ENCODE data around the gene CLDN11. TPM values are rescaled to one million over a fixed set of nuclear protein-coding genes. Genes with fewer than 3 reads are reported as not detected.

Gene CLDN11
- total RNA-seq, 1 donor from 2014 or later: 0.70 TPM

- no peak overlapping the region for H2AFZ ChIP-seq (ENCODE audit: low read depth, low read length)
These were observed 44.3 kb downstream of the CLDN11 start for GRCh38 chr3:170463011-170463410.

GRCh38 chr3:170465955-170466354, 47.3 kb downstream of the CLDN11 start:
- H3K4me3 Mint-ChIP-seq (ENCODE audit: unreplicated experiment): no peak overlapping the region
- TF ChIP-seq CTCF (IDR thresholded peaks at IDR 0.05; ENCODE audit: insufficient read depth, low read depth, low read length) (no peak), EZH2 (IDR thresholded peaks at IDR 0.05; ENCODE audit: insufficient read depth, low read length) (no peak)
- H3K27me3 Mint-ChIP-seq (ENCODE audit: low read depth, unreplicated experiment): peaks cover 31% of the 10 kb centered on the region
- Histone ChIP-seq H4K20me1 (ENCODE audit: insufficient read depth, low read length) (no peaks in the 10 kb centered on the region), H3K9me3 (ENCODE audit: insufficient read depth, low read depth, low read length) (no peaks in the 10 kb centered on the region), H3K27ac (ENCODE audit: low read depth, low read length) (no peak overlapping the region), H3K79me2 (ENCODE audit: insufficient read depth, low read length) (no peaks in the 10 kb centered on the region), H3K36me3 (ENCODE audit: insufficient read depth, low read length) (no peaks in the 10 kb centered on the region), H3K4me2 (ENCODE audit: low read length) (no peak overlapping the region), H3K27me3 (ENCODE audit: insufficient read depth, low read length) (no peaks in the 10 kb centered on the region), H2AFZ (ENCODE audit: low read depth, low read length) (no peak overlapping the region), H3K4me1 (ENCODE audit: insufficient read depth, low read length) (no peaks in the 10 kb centered on the region), H3K4me3 (ENCODE audit: insufficient read depth, low read depth, low read length) (no peak overlapping the region), H3K9ac (ENCODE audit: low read length) (no peak overlapping the region)
- no peak overlapping the region for H3K27ac Mint-ChIP-seq (ENCODE audit: unreplicated experiment)
- no peak for FAIRE-seq
- no peak for DNase-seq (ENCODE audit: low read depth)
- no peaks in the 10 kb centered on the region for H3K9me3 Mint-ChIP-seq (ENCODE audit: unreplicated experiment)
- H3K36me3 Mint-ChIP-seq (ENCODE audit: low read depth, unreplicated experiment): no peaks in the 10 kb centered on the region
- peaks cover 8% of the 10 kb centered on the region for H3K4me1 Mint-ChIP-seq (ENCODE audit: low read depth, unreplicated experiment)

More at GRCh38 chr3:170463011-170463410, 44.3 kb downstream of the CLDN11 start:
- H3K9ac ChIP-seq (ENCODE audit: low read length): no peak overlapping the region
- H3K27ac Mint-ChIP-seq (ENCODE audit: unreplicated experiment): no peak overlapping the region
- H3K9me3 ChIP-seq (ENCODE audit: insufficient read depth, low read depth, low read length): no peaks in the 10 kb centered on the region
- H3K27me3 Mint-ChIP-seq (ENCODE audit: low read depth, unreplicated experiment): peaks cover 27% of the 10 kb centered on the region
- no peak overlapping the region for H3K4me3 ChIP-seq (ENCODE audit: insufficient read depth, low read depth, low read length)
- no peaks in the 10 kb centered on the region for H3K4me1 Mint-ChIP-seq (ENCODE audit: low read depth, unreplicated experiment)
- H3K4me3 Mint-ChIP-seq (ENCODE audit: unreplicated experiment): no peak overlapping the region
- DNase-seq (ENCODE audit: low read depth): no peak
- H3K27ac ChIP-seq (ENCODE audit: low read depth, low read length): no peak overlapping the region
- TF ChIP-seq CTCF (IDR thresholded peaks at IDR 0.05; ENCODE audit: insufficient read depth, low read depth, low read length) (no peak), EZH2 (IDR thresholded peaks at IDR 0.05; ENCODE audit: insufficient read depth, low read length) (no peak)
- no peaks in the 10 kb centered on the region for H3K79me2 ChIP-seq (ENCODE audit: insufficient read depth, low read length)
- no peak overlapping the region for H3K4me2 ChIP-seq (ENCODE audit: low read length)
- no peaks in the 10 kb centered on the region for H4K20me1 ChIP-seq (ENCODE audit: insufficient read depth, low read length)
- H3K9me3 Mint-ChIP-seq (ENCODE audit: unreplicated experiment): no peaks in the 10 kb centered on the region
- H3K4me1 ChIP-seq (ENCODE audit: insufficient read depth, low read length): no peaks in the 10 kb centered on the region
- H3K36me3 ChIP-seq (ENCODE audit: insufficient read depth, low read length): no peaks in the 10 kb centered on the region
- H3K27me3 ChIP-seq (ENCODE audit: insufficient read depth, low read length): peaks cover 3% of the 10 kb centered on the region
- FAIRE-seq: no peak
- H3K36me3 Mint-ChIP-seq (ENCODE audit: low read depth, unreplicated experiment): no peaks in the 10 kb centered on the region

- Histone ChIP-seq H3K4me1 (ENCODE audit: insufficient read depth, low read length) (no peaks in the 10 kb centered on the region), H3K79me2 (ENCODE audit: insufficient read depth, low read length) (no peaks in the 10 kb centered on the region), H3K9me3 (ENCODE audit: insufficient read depth, low read depth, low read length) (no peaks in the 10 kb centered on the region), H3K36me3 (ENCODE audit: insufficient read depth, low read length) (no peaks in the 10 kb centered on the region), H3K4me3 (ENCODE audit: insufficient read depth, low read depth, low read length) (no peak overlapping the region), H4K20me1 (ENCODE audit: insufficient read depth, low read length) (no peaks in the 10 kb centered on the region), H3K9ac (ENCODE audit: low read length) (no peak overlapping the region), H3K27me3 (ENCODE audit: insufficient read depth, low read length) (no peaks in the 10 kb centered on the region), H3K4me2 (ENCODE audit: low read length) (no peak overlapping the region), H3K27ac (ENCODE audit: low read depth, low read length) (no peak overlapping the region), H2AFZ (ENCODE audit: low read depth, low read length) (no peak overlapping the region)
- Mint-ChIP-seq H3K4me3 (ENCODE audit: unreplicated experiment) (no peak overlapping the region), H3K27ac (ENCODE audit: unreplicated experiment) (no peak overlapping the region), H3K27me3 (ENCODE audit: low read depth, unreplicated experiment) (peaks cover 25% of the 10 kb centered on the region), H3K9me3 (ENCODE audit: unreplicated experiment) (no peaks in the 10 kb centered on the region), H3K4me1 (ENCODE audit: low read depth, unreplicated experiment) (peaks cover 9% of the 10 kb centered on the region), H3K36me3 (ENCODE audit: low read depth, unreplicated experiment) (no peaks in the 10 kb centered on the region)
- no peak for TF ChIP-seq EZH2 (IDR thresholded peaks at IDR 0.05; ENCODE audit: insufficient read depth, low read length)
- no peak for TF ChIP-seq CTCF (IDR thresholded peaks at IDR 0.05; ENCODE audit: insufficient read depth, low read depth, low read length)
- DNase-seq (ENCODE audit: low read depth) (no peak), FAIRE-seq (no peak)
These were observed 48.3 kb downstream of the CLDN11 start for GRCh38 chr3:170467007-170467406.
